GM19328 (cell line): Measurements from ENCODE around the gene DHRS1.
"Not testable (repeated sequence)": the region's sequence is repeated elsewhere in the genome, so short reads cannot be mapped to it uniquely, and the experiment has no call there.

Experiments
- ATAC-seq: cut with Tn5 transposase; IDR thresholded peaks from one replicate; pipeline ENCODE4 v1.9.1; 2021; ENCODE audit warnings: mild to moderate bottlenecking, moderate library complexity; ENCODE audit not compliant: unreplicated experiment

The DHRS1 gene

GRCh38 chr14:24329073-24329663, 29.6 kb upstream of the DHRS1 start:
- ATAC-seq = no peak

- not testable (repeated sequence) for ATAC-seq
Observed at GRCh38 chr14:24327914-24328313, 28.3 kb upstream of the DHRS1 start.

- no peak for ATAC-seq
Observed at GRCh38 chr14:24327303-24327702, 27.7 kb upstream of the DHRS1 start.

GRCh38 chr14:24325963-24326362, 26.4 kb upstream of the DHRS1 start:
- no peak for ATAC-seq

- no peak for ATAC-seq
Observed at GRCh38 chr14:24325041-24325530, 25.5 kb upstream of the DHRS1 start.

GRCh38 chr14:24324024-24324423, 24.4 kb upstream of the DHRS1 start:
- ATAC-seq = no peak

GRCh38 chr14:24323341-24323740, 23.8 kb upstream of the DHRS1 start:
- no peak for ATAC-seq

- ATAC-seq = no peak
Observed at GRCh38 chr14:24322672-24323071, 23.1 kb upstream of the DHRS1 start.

GRCh38 chr14:24321212-24321975, 21.8 kb upstream of the DHRS1 start:
- ATAC-seq = no peak

- ATAC-seq = no peak
Observed at GRCh38 chr14:24317141-24317928, 17.8 kb upstream of the DHRS1 start.

- ATAC-seq = no peak
Observed at GRCh38 chr14:24316597-24316950, 17.0 kb upstream of the DHRS1 start.

GRCh38 chr14:24315807-24316596, 16.4 kb upstream of the DHRS1 start:
- ATAC-seq = no peak

- ATAC-seq = no peak
Observed at GRCh38 chr14:24315243-24315806, 15.7 kb upstream of the DHRS1 start.

GRCh38 chr14:24314377-24315193, 15.0 kb upstream of the DHRS1 start:
- no peak for ATAC-seq

GRCh38 chr14:24313913-24314312, 14.3 kb upstream of the DHRS1 start:
- ATAC-seq = no peak

GRCh38 chr14:24312736-24313507, 13.3 kb upstream of the DHRS1 start:
- ATAC-seq = no peak

- ATAC-seq = no peak
Observed at GRCh38 chr14:24311837-24312615, 12.4 kb upstream of the DHRS1 start.
